SK-N-SH treated with all-trans-retinoic acid at 6 μM for 48 hours (cell line): ENCODE results near the gene XPR1.
A peak's percentile ranks its signal among the peaks of the same experiment; 100 is the strongest.

ENCODE experiments used
- ATAC-seq: fragments of 200-7000 bp; cut with Tn5 transposase; 3 replicates; pipeline ENCODE4 v1.9.1; 2020; ENCODE audit warnings: mild to moderate bottlenecking, moderate library complexity
- ARNTL ChIP-seq: fragments of 450-650 bp; formaldehyde crosslinking; IDR thresholded peaks from 2 replicates; pipeline ENCODE4 v1.5.0; 2020; ENCODE audit warnings: low read depth, mild to moderate bottlenecking, moderate library complexity, borderline replicate concordance
- BACH2 ChIP-seq: fragments of 250-450 bp; sonication (Bioruptor Pico); IDR thresholded peaks from 2 replicates; pipeline ENCODE4 v1.9.0; 2021; ENCODE audit warnings: mild to moderate bottlenecking, borderline replicate concordance
- CSDC2 ChIP-seq: fragments of 250-450 bp; sonication (Bioruptor Pico); IDR thresholded peaks from 2 replicates; pipeline ENCODE4 v1.5.0; 2020; ENCODE audit warnings: mild to moderate bottlenecking, moderate library complexity
- CSRNP3 ChIP-seq: fragments of 250-450 bp; sonication (Bioruptor Pico); IDR thresholded peaks from 2 replicates; pipeline ENCODE4 v1.5.1; 2021; ENCODE audit warnings: mild to moderate bottlenecking, moderate library complexity
- ESRRG ChIP-seq: fragments of 250-450 bp; sonication (Bioruptor Pico); IDR thresholded peaks from 2 replicates; pipeline ENCODE4 v1.6.1; 2021; ENCODE audit warnings: mild to moderate bottlenecking
- GLIS3 ChIP-seq: fragments of 250-450 bp; sonication (Bioruptor Pico); IDR thresholded peaks from 2 replicates; pipeline ENCODE4 v1.5.0; 2020; ENCODE audit warnings: mild to moderate bottlenecking, moderate library complexity
- ISL1 ChIP-seq: fragments of 250-450 bp; sonication (Bioruptor Pico); IDR thresholded peaks from 2 replicates; pipeline ENCODE4 v2.1.2; 2022; ENCODE audit warnings: mild to moderate bottlenecking, moderate library complexity
- OSR1 ChIP-seq: fragments of 250-450 bp; sonication (Bioruptor Pico); IDR thresholded peaks from 2 replicates; pipeline ENCODE4 v1.8.0; 2022; ENCODE audit warnings: moderate library complexity, mild to moderate bottlenecking, inconsistent platforms
- POU6F1 ChIP-seq: fragments of 250-450 bp; sonication (Bioruptor Pico); IDR thresholded peaks from 2 replicates; pipeline ENCODE4 v1.8.0; 2021; ENCODE audit warnings: low read depth, mild to moderate bottlenecking, moderate library complexity, borderline replicate concordance
- PPARA ChIP-seq: fragments of 250-450 bp; sonication (Bioruptor Pico); IDR thresholded peaks from 2 replicates; pipeline ENCODE4 v1.5.0; 2020; ENCODE audit warnings: mild to moderate bottlenecking, borderline replicate concordance
- RARB ChIP-seq: fragments of 250-450 bp; sonication (Bioruptor Pico); IDR thresholded peaks from 2 replicates; pipeline ENCODE4 v1.8.0; 2021; ENCODE audit warnings: mild to moderate bottlenecking, moderate library complexity
- SNAI2 ChIP-seq: fragments of 250-450 bp; sonication (Bioruptor Pico); IDR thresholded peaks from 2 replicates; pipeline ENCODE4 v1.5.0; 2020; ENCODE audit warnings: mild to moderate bottlenecking, moderate library complexity
- TCF4 ChIP-seq: fragments of 250-450 bp; sonication (Bioruptor Pico); IDR thresholded peaks from 2 replicates; pipeline ENCODE4 v1.8.0; 2021; ENCODE audit warnings: mild to moderate bottlenecking, moderate library complexity, borderline replicate concordance
- TOX ChIP-seq: fragments of 250-450 bp; sonication (Bioruptor Pico); IDR thresholded peaks from 2 replicates; pipeline ENCODE4 v1.8.0; 2021; ENCODE audit warnings: mild to moderate bottlenecking, moderate library complexity, borderline replicate concordance
- ZC3H10 ChIP-seq: fragments of 250-450 bp; sonication (Bioruptor Pico); IDR thresholded peaks from 2 replicates; pipeline ENCODE4 v1.5.1; 2021; ENCODE audit warnings: mild to moderate bottlenecking, moderate library complexity
- ZFP3 ChIP-seq: fragments of 250-450 bp; sonication (Bioruptor Pico); IDR thresholded peaks from 2 replicates; pipeline ENCODE4 v1.5.0; 2020; ENCODE audit warnings: mild to moderate bottlenecking, moderate library complexity
- ZFP30 ChIP-seq: fragments of 450-650 bp; formaldehyde crosslinking; IDR thresholded peaks from 2 replicates; pipeline ENCODE4 v1.5.0; 2022; ENCODE audit warnings: mild to moderate bottlenecking, moderate library complexity
- TF ChIP-seq, protein P1 (sequence below): fragments of 250-450 bp; sonication (Bioruptor Pico); IDR thresholded peaks from 2 replicates; pipeline ENCODE4 v1.5.1; 2020; ENCODE audit warnings: low read depth, mild to moderate bottlenecking, moderate library complexity
- TF ChIP-seq, protein P2 (sequence below): fragments of 250-450 bp; sonication (Bioruptor Pico); IDR thresholded peaks from 2 replicates; pipeline ENCODE4 v1.8.0; 2020; ENCODE audit warnings: mild to moderate bottlenecking, moderate library complexity, borderline replicate concordance

The XPR1 gene

DNA sequence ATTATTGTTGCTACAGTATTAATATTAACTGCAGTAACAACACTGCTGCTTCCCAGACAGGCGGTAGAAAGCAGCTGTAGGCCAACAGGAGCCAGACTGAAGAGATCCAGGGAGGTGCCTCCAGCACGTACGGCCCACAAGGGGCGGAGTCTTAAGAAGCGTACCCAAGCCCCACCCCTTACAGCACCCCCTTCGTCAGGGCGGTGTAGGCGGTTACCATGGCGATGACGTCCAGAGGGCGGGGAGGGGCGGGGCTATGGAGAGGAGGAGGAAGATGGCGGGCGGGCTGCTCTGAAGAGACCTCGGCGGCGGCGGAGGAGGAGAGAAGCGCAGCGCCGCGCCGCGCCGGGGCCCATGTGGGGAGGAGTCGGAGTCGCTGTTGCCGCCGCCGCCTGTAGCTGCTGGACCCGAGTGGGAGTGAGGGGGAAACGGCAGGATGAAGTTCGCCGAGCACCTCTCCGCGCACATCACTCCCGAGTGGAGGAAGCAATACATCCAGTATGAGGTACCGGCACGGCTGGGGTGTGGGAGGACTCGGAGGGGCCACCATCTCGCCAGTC, at the start of gene XPR1:
Gene XPR1, plus strand, starts transcription at position 257 of the 560 bp plus-strand sequence. Its CDS starts 180 bp downstream, at position 437.
- TF ChIP-seq TCF4 (CRISPR knock-in tag), result no peak
- TF ChIP-seq ESRRG (CRISPR knock-in tag), result no peak
- no peak for TF ChIP-seq ZFP3 (CRISPR knock-in tag)
- no peak for TF ChIP-seq OSR1
- no peak for TF ChIP-seq POU6F1 (CRISPR knock-in tag)
- no peak for TF ChIP-seq TOX (CRISPR knock-in tag)
- TF ChIP-seq ARNTL (CRISPR knock-in tag), result no peak
- peak; percentile 97 for ATAC-seq

DNA sequence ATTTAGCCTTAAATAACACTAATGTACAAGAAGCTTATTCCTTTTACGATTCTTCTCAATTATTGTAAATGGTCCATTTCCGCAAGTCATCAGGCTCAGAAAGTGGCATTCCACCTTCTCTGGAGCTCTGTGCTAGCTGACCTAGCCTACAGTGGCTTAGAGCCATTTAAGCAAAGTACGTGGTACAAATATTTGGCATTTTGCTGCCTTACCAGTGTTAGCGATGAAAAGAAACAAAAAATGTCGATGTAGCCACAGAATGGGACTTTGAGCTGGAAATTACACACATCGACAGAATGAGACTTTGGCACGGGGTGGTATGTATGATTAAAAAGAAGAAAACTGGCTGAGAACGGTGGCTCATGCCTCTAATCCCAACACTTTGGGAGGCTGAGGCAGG, 47.0 kb upstream of the XPR1 start:
- no peak for ATAC-seq

GRCh38 chr1:180585994-180586359, 45.8 kb upstream of the XPR1 start:
- ATAC-seq, result no peak; the same call in 2 of the 3 replicates
- TF ChIP-seq ZC3H10 (CRISPR knock-in tag) (no peak), TOX (CRISPR knock-in tag) (no peak), ZFP30 (CRISPR knock-in tag) (no peak), TCF4 (CRISPR knock-in tag) (no peak), SNAI2 (CRISPR knock-in tag) (no peak), RARB (CRISPR knock-in tag) (no peak), PPARA (CRISPR knock-in tag) (no peak), ZFP3 (CRISPR knock-in tag) (no peak), ARNTL (CRISPR knock-in tag) (no peak)
- TF ChIP-seq, protein P1, sequence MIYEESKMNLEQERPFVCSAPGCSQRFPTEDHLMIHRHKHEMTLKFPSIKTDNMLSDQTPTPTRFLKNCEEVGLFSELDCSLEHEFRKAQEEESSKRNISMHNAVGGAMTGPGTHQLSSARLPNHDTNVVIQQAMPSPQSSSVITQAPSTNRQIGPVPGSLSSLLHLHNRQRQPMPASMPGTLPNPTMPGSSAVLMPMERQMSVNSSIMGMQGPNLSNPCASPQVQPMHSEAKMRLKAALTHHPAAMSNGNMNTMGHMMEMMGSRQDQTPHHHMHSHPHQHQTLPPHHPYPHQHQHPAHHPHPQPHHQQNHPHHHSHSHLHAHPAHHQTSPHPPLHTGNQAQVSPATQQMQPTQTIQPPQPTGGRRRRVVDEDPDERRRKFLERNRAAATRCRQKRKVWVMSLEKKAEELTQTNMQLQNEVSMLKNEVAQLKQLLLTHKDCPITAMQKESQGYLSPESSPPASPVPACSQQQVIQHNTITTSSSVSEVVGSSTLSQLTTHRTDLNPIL, result no peak
- TF ChIP-seq, all 23 proteins: peak for 0

More for the DNA sequence above, 47.0 kb upstream of the XPR1 start:
- TF ChIP-seq ISL1 (CRISPR knock-in tag) (no peak), ARNTL (CRISPR knock-in tag) (no peak), BACH2 (CRISPR knock-in tag) (no peak), CSDC2 (CRISPR knock-in tag) (no peak), CSRNP3 (CRISPR knock-in tag) (no peak)
- TF ChIP-seq, protein P1, result no peak
- TF ChIP-seq, all 23 proteins: peak for 0

DNA sequence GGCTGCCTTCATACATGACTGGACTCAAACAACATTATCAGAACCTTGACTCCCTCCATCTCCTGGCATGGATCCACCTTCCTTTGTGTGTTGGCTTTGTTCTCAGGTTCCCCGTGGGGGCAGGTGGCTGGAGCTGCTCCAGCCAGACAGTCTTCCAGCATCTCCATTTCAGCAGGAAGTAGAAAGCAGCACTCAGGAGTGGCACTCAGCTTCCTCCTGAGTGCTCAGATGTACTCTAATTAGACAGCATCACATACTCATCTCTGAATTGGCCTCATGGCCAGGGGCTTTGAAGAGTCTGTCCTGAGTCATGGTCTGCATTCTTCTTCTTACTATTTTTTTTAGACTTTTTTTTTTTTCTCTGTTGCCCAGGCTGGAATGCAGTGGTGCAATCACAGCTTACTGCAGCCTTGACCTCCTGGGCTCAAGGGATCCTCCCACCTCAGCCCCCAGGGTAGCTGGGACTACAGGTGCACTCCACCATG, 45.1 kb upstream of the XPR1 start:
- peak; percentile 83 for ATAC-seq
- TF ChIP-seq ARNTL (CRISPR knock-in tag) (no peak), CSDC2 (CRISPR knock-in tag) (no peak), GLIS3 (CRISPR knock-in tag) (no peak), ZC3H10 (CRISPR knock-in tag) (peak; percentile 40; the same call in 1 of the 2 replicates), ZFP30 (CRISPR knock-in tag) (no peak), SNAI2 (CRISPR knock-in tag) (no peak)
- TF ChIP-seq, protein P2, sequence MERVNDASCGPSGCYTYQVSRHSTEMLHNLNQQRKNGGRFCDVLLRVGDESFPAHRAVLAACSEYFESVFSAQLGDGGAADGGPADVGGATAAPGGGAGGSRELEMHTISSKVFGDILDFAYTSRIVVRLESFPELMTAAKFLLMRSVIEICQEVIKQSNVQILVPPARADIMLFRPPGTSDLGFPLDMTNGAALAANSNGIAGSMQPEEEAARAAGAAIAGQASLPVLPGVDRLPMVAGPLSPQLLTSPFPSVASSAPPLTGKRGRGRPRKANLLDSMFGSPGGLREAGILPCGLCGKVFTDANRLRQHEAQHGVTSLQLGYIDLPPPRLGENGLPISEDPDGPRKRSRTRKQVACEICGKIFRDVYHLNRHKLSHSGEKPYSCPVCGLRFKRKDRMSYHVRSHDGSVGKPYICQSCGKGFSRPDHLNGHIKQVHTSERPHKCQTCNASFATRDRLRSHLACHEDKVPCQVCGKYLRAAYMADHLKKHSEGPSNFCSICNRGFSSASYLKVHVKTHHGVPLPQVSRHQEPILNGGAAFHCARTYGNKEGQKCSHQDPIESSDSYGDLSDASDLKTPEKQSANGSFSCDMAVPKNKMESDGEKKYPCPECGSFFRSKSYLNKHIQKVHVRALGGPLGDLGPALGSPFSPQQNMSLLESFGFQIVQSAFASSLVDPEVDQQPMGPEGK (CRISPR knock-in tag), result no peak
